T-helper 1 cell (primary cell): Measurements from ENCODE around the gene NOG.

Source experiments
- DNase-seq, 5 donors: peaks; one replicate each; pipeline ENCODE4 v3.0.0-alpha.2; 2012 to 2020

The NOG gene

DNA sequence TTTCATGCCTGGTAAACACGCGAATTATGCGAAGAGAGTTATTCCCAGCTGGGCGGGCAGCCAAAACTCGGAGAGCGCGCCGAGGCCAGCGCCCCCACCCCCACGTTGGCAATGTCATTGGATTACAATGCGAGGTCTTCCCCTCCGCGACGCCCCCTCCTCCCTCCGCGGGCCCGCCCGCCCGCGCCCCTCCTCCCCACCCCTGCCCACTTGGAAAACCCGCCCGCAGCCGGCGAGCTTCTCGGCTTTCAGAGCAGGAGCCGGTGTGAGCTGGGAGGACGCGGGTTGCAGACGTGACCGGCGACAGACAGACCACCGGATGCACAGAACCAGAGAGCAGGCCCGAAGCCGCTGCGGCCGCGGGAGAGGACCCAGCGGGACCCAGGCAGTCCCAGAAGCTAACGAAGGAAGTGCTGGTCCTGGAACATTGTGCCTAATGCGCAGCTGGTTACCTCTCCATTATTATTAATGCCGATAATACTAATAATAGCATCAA, 4.0 kb downstream of the NOG start:
- DNase-seq, result no peak

DNA sequence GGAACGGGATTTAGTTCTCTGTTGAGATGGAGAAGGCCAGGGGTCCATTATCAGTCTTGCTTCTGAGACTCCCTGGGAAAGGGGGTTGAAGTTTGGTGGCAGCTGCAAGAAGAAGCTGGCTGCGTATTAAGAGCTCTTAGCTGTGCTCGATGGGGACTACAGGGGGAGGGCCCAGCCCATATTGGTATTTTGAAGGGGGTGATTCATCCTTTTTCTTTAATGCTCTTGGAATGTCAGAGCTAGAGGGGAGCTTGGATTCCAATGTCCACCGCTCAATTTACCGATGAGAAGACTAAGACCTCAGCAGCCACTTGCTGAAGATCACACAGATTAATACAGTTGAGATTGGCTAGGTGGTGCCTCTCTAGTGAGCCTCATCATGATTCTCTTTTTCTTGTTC, 5.0 kb downstream of the NOG start:
- DNase-seq, result no peak

DNA sequence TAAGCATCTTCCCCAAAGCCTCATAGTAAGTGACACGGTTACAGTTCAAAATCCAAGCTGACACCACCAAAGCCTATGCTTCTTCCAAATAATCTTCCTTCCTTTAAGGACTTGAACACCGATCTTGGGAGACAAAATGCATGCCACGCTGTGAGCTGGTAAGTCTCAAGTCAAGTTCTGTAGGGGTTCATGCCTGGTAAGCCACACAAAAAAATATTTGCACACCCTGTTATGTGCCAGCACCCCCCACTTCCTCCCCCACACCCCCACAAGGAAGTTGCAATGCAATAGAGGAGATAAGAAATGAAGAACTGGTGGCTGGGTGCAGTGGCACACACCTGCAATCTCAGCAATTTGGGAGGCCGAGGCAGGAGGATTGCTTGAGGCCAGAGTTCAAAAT, 5.6 kb downstream of the NOG start:
- peak in 1 of 5 donors; percentile 10 for DNase-seq

DNA sequence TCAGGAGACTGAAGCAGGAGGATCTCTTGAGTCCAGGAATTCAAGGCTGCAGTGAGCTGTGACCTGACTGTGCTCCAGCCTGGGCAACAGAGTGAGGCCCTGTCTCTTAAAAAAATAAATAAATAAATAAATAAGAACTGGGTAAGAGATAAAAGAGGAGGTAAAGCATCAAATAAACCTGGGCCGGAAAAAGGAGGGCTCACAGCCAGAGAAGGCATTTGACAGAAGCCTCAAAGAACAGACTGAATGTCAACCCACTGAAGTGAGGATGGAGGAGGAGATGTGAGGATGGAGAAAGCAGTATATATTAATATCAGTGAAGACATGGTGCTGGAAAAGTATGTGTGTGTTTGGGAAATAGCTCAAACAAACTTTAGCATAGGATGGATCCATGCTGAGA, 6.1 kb downstream of the NOG start:
- no peak for DNase-seq

DNA sequence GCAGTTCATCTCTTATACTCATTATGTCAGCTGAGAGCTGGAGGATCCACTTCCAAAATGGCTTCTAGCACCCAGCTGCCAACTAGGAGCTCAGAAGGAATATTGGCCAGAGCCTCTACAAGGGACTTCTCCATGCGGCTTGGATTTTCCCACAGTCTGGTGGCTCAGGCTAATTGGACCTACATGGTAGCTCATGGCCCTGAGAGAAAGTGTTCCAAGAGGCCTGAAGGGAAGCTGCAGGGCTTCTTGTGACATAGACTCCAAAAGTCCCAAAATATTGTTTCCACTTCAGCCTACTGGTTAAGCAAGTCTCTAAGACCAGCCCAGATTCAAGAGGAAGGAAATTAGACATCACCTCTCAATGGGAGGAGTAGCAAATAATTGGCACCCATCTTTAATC, 6.8 kb downstream of the NOG start:
- DNase-seq, result no peak

DNA sequence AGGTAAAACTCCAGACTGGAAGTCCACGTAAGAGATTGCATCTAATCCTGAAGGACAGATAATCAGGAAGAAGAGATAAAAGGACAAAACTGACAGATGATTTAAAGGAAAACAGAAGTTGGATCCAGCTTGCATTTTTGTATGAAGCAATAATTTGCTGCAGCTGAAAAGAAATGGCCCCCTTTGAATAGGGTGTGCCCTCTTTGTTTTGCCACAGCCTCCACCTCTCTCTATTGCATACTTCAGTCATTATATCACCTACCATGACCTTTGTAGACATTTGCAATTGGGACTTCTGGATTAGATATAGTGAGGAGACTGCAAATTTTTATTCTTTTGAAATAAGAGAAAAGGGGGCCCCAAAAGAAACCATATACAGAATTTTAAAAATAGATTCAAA, 8.1 kb downstream of the NOG start:
- DNase-seq, result no peak

DNA sequence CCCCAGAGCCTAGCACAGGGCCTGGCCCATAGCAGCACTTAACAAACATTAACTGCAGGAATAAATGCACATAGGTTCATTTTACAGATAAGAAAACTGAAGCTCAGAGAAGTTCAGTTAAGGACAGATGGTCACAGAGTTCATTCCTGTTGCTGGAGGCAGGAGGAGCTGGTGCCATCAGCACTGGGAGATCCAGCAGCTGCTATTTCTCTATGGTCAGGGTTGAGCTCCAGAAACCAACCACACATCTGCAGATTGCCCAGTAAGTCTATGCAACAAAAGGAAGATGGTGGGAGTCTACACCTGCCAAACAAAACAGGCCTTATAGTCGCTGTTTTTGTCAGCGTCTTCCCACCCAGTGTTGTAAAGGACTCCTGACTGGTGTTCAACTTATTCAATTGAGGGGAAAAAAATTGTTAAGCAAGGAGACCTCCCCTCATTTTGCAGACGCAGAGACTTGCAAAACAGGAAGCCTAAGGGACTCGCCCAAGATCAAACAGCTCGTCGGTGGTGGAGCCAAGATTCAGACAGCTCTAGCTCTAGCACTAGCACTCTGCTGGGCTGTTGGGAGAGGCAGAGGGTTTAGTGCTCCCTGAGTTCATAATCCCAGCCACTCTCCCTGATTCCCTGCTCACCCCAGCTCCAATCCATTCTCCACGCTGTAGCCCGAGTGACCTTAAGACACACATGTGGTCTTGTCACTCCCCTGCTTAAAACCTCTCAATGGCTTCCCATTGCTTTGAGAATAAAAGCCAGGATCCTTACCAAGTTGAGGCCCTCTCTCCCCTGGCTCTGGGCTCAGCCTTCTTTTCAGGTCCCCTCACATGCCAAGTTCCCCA, 9.0 kb downstream of the NOG start:
- DNase-seq, result peak in 1 of 5 donors; percentile 14

DNA sequence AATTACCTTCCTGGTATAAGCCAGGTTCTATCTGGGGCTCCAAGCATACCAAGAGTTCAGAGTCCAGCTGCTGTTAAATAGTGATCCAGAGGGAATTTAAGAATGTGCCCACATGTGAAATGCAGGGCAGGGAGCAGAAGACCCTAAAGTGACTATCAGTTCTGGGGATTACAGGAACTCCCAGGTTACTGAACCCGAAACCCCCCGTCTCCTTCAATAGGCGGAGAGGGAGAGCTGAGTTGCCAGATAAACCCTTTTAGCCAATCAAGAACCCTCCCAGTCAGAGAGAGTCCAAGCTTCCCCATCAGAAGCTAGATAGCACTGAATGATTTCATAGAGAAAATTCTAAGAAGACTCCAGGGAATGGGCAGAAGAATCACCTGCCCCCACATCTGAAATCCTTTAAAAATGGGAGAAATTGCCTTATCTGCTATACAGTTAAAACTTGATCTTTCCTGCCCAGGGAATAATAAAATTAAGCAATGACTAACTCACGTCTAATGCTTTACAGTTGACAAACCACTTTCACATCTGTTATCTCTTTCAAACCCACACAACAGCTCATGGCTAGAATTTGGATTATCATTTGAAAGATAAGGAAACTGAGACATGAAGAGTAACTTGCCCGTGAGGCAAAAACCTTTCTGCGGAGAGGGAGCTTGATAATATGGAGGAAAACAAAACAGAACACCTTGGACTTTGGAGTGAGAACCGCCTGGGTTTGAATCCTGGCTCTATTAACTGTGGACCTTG, 10.2 kb downstream of the NOG start:
- no peak for DNase-seq

DNA sequence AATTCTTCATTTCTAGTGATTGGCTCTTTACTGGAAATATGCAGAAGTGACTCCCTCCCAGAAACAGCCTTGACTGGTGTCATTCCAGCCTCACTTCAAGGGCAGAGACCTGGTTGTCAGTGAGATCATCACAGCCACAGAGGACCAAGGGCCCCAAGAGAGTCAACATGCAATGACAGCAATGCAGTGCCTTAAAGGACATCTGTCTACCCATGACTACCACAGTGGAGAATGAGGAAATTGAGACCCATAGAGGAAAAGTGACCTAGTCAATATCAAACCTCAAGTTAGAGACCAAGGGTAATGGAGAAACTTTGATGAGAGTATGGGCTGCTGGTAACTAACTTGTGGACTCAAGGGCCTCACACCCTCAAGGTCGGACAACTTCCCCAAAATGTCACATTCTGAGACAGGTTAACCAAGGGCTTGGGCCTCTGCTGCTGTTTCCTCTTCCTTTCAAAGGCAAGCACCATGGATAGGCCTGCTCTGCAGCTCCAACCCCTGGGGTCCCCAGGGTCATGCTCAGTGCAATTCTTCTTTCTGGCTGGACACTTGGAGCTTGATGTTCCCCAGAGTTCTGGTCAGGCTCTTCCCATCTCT, 11.3 kb downstream of the NOG start:
- no peak for DNase-seq

DNA sequence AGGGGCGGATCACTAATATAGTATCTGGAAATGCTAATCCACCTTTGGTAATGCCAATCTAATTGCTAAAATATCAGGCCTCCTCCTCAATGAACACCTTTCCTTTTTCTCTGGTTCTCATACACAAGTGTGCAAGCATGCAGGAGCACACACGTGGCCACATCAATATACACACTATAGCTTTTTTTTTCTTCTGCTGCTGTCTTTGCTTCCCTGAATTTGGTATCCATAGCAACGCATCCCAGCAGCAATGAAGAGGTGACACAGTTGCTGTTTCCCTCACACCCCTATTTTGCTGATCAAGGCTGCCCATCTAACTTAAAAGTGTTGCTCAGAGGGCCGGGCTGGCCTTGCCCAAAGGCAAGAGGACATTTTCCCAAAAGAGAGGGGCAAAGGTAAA, 15.4 kb downstream of the NOG start:
- no peak for DNase-seq

DNA sequence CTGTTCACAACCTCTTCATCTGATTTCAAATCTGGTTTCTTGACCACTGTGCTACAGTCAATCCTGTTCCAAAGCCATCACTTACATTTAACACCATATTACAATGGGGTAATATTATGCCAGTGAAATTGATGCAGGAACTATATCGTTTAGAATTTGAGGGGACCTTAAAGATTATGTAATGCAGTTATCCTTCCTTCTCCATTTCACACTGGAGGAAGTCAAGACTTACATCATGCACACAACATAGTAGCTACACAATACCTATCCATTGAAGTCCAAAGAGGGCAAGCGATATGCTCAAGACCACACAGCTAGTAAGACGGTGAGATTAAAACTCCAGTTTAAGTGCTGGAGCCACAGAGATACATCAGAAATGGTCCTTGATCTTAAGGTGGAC, 16.8 kb downstream of the NOG start:
- no peak for DNase-seq

DNA sequence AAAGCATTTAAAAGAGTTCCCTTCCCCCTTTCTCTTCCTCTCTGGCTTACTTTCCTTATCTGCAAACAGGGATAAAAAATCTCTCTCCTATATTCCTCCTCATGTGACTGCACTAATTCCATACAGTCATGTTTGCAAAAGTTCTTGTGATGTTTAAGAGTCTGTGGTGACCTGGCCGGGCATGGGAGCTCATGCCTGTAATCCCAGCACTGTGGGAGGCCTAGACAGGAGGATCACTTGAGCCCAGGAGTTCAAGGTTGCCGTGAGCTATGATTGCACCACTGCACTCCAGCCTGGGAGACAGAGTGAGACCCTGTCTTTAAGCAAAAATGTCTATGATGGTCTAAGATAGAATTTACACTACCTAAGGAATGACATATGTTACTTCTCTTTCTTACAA, 19.6 kb downstream of the NOG start:
- no peak for DNase-seq

DNA sequence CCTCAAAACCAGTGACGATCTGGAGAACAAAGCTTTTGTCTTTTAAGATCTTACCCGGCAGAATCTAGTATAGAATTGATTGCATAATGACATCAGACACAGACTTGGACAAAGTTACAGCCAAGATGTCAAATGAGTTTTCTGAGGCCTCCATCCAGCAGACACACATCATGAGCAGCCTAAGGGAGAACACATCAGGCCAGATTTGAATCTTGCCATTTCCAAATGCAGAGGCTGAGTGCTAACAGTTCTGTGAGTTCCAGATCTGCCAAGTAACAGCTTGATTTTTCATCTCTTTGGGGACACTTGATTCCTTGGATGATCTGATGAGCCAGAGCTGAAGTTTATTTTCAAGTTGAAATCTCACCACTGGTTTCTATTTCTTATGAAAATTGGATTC, 21.0 kb downstream of the NOG start:
- no peak for DNase-seq

DNA sequence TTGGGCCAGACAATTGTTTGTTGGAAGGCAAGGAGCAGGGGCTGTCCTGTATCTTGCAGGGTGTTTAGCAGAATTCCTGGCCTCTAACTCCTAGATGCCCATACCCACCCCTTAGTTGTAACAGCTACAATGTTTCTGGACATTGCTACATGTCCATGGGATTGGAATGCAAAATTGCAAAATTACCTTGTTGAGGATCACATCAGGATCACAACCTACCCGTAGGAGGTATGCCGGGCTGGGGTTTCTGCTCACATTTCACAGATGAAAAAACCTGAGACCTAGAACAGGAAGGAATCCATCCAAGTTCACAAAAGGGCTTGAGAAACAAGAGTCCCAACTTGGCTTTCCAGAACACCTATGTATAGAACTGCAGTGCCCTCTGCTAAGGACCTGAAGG, 22.7 kb downstream of the NOG start:
- DNase-seq, result no peak

DNA sequence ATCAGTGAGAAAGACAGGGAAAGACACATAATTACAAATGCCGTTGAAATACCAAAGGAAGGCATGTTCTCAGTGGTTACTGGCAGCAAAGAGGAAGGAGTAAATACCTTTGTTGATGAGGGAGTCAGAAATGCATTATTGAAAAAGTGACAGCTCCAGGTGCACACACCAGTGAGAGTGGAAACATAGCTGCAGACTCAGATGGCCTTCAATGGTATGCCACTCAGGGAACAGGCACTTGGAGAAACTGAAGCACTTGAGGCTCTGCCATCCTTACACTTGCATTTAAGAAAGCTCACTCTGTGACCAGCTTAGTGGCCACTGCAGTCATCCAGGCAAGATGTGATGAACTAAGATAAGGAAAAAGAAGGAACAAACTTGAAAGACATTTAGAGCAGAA, 29.9 kb downstream of the NOG start:
- no peak for DNase-seq

DNA sequence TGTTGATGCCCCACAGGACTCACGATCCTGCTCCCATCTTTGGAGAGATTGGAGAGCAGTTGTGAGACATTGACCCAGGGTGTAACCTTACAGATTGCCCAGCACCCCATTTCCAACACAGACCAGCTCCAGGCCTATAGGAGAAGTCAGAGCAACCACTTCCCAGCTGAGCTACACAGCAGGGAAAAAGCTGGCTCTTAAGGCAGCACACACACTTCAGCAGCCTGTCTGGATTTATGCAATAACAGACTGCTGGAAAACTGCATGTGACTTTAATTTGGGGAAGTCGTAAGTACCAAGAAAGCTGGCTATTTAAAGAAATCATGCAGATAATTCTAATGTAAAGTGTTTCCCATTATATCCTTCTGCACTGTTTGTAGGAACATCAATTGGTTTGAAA, 30.8 kb downstream of the NOG start:
- DNase-seq, result no peak

DNA sequence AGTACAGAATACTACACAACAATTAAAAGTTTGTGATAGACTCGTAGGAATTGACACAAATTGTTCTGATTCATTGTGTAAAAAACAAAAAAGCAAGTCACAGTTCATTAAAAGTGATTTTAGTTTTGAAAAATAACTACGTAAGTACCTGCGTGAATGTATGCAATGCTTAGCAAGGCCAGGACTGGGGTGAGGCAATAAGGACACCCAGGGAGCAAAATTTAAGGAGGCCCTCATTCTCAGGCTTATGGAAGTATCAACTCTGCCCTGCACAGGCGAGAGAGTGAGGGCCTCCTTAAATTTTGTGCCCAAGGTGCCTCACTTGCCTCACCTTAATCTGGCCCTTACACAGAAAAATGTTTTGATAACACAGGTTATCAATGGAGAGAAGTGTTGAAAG, 31.4 kb downstream of the NOG start:
- DNase-seq, result no peak

DNA sequence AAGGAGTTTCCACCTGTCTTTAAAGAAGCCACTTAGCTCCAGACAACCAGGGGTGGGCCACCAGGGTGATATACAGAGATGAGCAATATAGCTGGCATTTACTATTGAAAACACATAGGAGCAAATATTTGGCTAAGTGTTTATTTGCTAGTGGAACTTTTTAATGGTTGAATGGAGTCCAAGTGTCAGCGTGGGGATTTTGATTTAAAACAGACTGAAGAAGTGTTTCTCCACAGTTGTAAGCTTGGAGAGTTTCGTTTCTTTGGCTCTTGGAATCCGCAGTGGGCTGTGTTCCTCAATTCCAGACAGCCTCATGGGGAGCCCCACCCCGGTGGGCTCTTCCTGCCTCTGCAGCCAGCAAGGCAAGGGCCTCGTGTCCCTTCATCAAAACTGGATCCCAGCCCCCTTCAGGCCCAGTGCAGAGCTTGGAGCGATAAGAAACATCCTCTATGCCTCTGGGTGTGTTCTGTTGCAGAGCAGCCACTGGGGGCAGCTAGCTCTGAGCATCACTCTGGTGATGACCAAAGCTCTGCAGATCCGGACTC, 36.1 kb downstream of the NOG start:
- no peak for DNase-seq

DNA sequence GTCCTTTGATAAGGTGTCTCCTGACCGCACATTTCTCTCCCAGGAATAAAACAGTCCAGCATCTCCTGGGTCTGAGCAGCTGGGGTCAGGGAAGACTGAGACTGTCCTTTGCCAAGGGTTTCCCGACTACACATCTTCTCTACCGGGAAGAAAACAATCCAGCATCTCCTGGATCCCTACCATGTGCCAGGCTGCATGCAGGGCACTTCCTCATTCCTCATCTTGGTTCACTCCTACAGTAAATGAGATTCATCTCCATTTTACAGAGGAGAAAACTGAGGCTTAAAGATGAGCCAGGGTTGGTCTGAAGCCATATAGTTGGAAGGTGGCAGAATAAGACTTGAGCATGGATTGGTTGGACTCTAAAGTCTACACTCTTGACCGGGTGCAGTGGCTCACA, 36.7 kb downstream of the NOG start:
- DNase-seq, result no peak

DNA sequence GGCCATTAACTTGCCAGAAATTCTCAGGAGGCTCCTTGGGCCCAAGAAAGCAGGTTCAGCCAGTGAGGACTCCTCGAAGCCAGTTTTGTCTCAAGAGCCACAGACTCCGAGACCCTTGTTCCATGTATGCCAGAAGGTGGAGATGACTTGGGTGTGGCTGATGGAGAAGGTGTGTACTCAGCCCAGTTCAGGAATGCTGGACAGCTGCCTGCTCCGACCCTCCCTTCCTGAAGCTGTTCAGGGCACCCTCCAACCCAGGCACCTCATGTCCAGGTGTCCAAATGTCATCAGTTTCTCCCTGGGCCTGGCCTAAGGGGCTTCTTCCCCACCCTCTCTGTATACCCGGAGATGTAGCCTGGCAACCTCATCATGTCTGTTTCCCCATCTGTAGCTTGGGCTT, 40.2 kb downstream of the NOG start:
- DNase-seq, result no peak

DNA sequence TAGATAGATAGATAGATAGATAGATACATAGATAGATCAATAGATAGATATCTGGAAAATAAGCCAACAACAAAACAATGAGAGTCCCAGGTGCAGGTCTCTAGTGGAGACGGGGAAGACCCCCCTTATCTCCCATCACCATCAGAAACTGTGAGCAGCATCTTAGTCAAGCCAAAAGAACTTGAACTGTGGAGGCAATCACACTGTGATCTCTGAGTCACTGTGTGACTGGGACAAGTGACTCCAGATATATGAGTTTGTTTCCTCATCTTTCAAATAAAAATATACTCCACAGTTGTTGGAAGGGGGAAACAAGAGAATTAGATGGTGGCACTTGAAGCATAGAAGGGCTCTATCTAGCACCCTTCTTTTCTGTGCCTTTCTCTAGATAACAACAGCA, 42.1 kb downstream of the NOG start:
- no peak for DNase-seq

DNA sequence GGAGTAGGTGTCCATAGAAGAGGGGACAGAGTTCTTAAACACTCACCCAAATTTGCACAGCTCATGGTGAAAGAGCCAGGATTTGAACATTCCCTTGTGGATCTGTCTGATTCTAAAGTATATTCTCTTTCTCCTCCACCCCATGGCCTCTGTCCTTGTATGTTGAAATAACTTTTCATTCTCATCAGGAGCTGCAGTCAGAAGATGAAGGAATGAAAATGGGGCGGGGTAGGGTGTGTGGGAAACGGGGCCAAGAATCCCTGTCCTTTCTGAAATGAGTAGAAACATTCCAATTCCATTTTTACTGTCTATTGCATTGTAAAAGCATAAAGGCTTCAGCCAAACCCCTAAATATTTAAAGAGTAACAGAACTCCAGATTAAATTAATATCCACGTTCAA, 42.8 kb downstream of the NOG start:
- DNase-seq, result no peak

DNA sequence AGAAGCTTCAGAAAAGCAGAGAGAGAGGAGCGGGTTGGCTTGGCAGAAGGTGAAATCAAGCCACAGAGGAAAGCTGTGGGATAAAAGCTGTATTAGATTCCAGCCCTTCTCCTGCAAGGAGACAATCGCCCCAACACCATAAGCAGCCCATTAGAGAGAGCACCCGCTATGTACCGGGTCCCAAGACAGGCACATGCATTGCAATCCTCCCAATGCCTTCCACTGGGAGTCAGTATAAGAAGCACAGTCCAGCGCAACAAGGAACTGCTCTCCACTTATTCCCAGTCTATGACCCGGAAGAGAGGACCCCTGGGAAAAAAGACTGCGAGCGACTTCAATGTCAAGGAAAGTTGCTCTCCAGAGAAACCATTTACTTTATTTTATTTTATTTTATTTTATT, 43.8 kb downstream of the NOG start:
- no peak for DNase-seq

DNA sequence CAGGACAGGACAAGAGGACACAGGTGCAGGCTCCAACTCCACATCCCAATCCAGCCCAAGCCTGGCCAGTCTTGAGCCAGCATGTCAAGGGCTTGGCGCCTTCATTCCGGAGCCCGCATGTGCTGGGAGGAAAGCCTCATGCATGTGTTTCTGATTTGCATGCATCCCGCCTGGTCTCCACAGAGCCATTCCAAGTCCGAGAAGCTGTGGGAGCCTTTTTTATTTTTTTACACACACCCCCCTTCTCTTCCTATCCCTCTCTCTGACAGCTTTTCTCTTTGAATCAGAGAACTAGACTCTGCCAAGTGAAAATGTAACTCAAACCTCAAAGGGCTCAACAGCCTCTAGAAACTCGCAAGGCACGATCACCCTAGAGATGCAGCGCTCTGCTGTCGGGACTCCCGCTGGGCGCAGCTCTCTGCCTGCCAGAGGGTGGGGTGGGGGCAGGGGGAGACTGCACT, 45.1 kb downstream of the NOG start:
- DNase-seq, result no peak
